GM18951 (cell line): ENCODE results near the gene CFTR.

Experiments
- POLR2A ChIP-seq: IDR thresholded peaks from 4 replicates; pipeline ENCODE4 v1.6.1; 2011; ENCODE audit warnings: mild to moderate bottlenecking; ENCODE audit not compliant: insufficient read length, insufficient read depth; ENCODE audit errors: extremely low read depth
- in situ Hi-C: fragments of 300-500 bp; cut with MboI; formaldehyde crosslinking; loops from one replicate; pipeline ENCODE4 v1.12.0; 2022; ENCODE audit warnings: low sequenced_read_pairs, mixed read lengths, inconsistent platforms; ENCODE audit not compliant: unreplicated experiment

CFTR gene

GRCh38 chr7:117587931-117588330, 108.1 kb downstream of the CFTR start:
- in situ Hi-C loops, result no loop called here

GRCh38 chr7:117588352-117588794, 108.5 kb downstream of the CFTR start:
- TF ChIP-seq POLR2A, result no peak
- in situ Hi-C loops, result no loop called here

More at GRCh38 chr7:117587931-117588330, 108.1 kb downstream of the CFTR start:
- TF ChIP-seq POLR2A, result no peak

GRCh38 chr7:117590191-117590590, 110.4 kb downstream of the CFTR start:
- TF ChIP-seq POLR2A, result no peak
- in situ Hi-C loops, result no loop called here

GRCh38 chr7:117592011-117592635, 112.3 kb downstream of the CFTR start:
- no peak for TF ChIP-seq POLR2A
- in situ Hi-C loops, result no loop called here

GRCh38 chr7:117596134-117596533, 116.3 kb downstream of the CFTR start:
- TF ChIP-seq POLR2A, result no peak
- in situ Hi-C loops, result no loop called here

- in situ Hi-C loops, result no loop called here
These were observed 117.9 kb downstream of the CFTR start for GRCh38 chr7:117597755-117598154.

GRCh38 chr7:117600911-117601310, 121.1 kb downstream of the CFTR start:
- no peak for TF ChIP-seq POLR2A
- in situ Hi-C loops, result no loop called here

More at GRCh38 chr7:117597755-117598154, 117.9 kb downstream of the CFTR start:
- no peak for TF ChIP-seq POLR2A

GRCh38 chr7:117603627-117604026, 123.8 kb downstream of the CFTR start:
- TF ChIP-seq POLR2A, result no peak
- in situ Hi-C loops, result no loop called here

GRCh38 chr7:117605712-117606111, 125.9 kb downstream of the CFTR start:
- in situ Hi-C loops, result no loop called here
- no peak for TF ChIP-seq POLR2A

GRCh38 chr7:117606132-117606531, 126.3 kb downstream of the CFTR start:
- in situ Hi-C loops, result no loop called here
- TF ChIP-seq POLR2A, result no peak

GRCh38 chr7:117610396-117610795, 130.6 kb downstream of the CFTR start:
- in situ Hi-C loops, result no loop called here
- no peak for TF ChIP-seq POLR2A

- in situ Hi-C loops, result no loop called here
- no peak for TF ChIP-seq POLR2A
These were observed 132.8 kb downstream of the CFTR start for GRCh38 chr7:117612637-117613036.

- no peak for TF ChIP-seq POLR2A
- in situ Hi-C loops, result no loop called here
These were observed 136.9 kb downstream of the CFTR start for GRCh38 chr7:117616694-117617093.

- TF ChIP-seq POLR2A, result no peak
These were observed 139.9 kb downstream of the CFTR start for GRCh38 chr7:117619681-117620080.

More at GRCh38 chr7:117619681-117620080, 139.9 kb downstream of the CFTR start:
- in situ Hi-C loops, result no loop called here
